ENCODE data around the gene GJC1. TPM values are rescaled to one million over a fixed set of nuclear protein-coding genes. Genes with fewer than 3 reads are reported as not detected.
"Not testable (repeated sequence)": the region's sequence is repeated elsewhere in the genome, so short reads cannot be mapped to it uniquely, and the experiment has no call there.

The GJC1 gene
- total and polyA plus RNA-seq, 2 donors (not counting 3 experiments of a cell fraction or from before 2014, with no cell fraction given): 13.8 to 39.7 TPM

DNA sequence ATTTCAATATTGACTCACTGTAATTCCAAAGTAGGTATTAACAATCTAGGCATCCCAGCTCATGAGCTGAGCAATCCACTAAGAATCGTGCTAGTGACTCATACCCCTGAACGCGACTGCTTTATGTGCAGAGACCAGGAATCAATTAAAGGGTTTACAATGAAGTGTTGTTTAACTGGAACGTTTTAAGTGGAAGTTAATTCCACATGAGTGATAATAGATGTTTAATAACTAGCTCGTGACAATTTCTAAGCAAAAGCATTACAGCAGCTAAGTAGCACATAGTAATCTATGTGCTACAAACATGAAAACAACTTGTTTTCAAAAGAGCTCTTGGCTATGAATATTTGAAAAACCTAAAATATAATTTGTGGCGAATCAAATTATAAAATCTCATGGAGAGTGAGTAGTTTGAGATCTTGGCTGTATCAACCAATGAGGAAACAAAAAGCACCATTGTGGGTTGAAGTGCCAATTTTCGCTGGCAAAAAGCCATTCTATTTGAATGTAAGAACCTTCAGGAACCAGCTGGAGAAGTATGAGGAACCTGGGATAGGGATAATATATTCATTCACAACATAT is 9.4 kb downstream of the GJC1 start:
- H2AFZ ChIP-seq (ENCODE audit: low read depth, low read length): no peak overlapping the region
- H3K36me3 ChIP-seq (ENCODE audit: control insufficient read depth in 2 of 2, extremely low read depth in 1 of 2, insufficient read depth in 2 of 2, low read length in 2 of 2): no peaks in the 10 kb centered on the region
- peak overlapping the region in 1 of 3 experiments; percentile 21 for H3K4me3 ChIP-seq (replicated peaks in 1 of 3; ENCODE audit: insufficient read depth in 1 of 3, low read depth in 1 of 3, low read length in 3 of 3)
- DNase-seq (ENCODE audit: low read depth, low spot score) (peak; percentile 80), FAIRE-seq (peak; percentile 49)
- H3K9me1 ChIP-seq (replicated peaks; ENCODE audit: control insufficient read depth, extremely low read depth, insufficient read depth, low read length): no peaks in the 10 kb centered on the region
- dilution Hi-C loops (cut with MboI; ENCODE audit: extremely low pct_ligation_motif_present, low sequenced_read_pairs): no loop called here
- H3K27me3 ChIP-seq (ENCODE audit: control insufficient read depth in 2 of 2, insufficient read depth in 2 of 2, low read length in 2 of 2): no peaks in the 10 kb centered on the region
- no peak overlapping the region for H3K9ac ChIP-seq (replicated peaks; ENCODE audit: extremely low read depth, insufficient read depth, low read length)
- no peaks in the 10 kb centered on the region for H4K20me1 ChIP-seq (replicated peaks; ENCODE audit: control insufficient read depth, extremely low read depth, insufficient read depth, low read length)
- peak overlapping the region; percentile 57 for H3K27ac ChIP-seq (ENCODE audit: insufficient read depth, low read depth, low read length)
- TF ChIP-seq MAX (IDR thresholded peaks at IDR 0.05; ENCODE audit: insufficient read depth, insufficient read length) (no peak), MYC (IDR thresholded peaks at IDR 0.05; ENCODE audit: low read depth, low read length) (no peak), GATA2 (IDR thresholded peaks at IDR 0.05; ENCODE audit: insufficient read depth, insufficient read length, low read depth, low read length) (no peak), EZH2 (IDR thresholded peaks at IDR 0.05; ENCODE audit: borderline replicate concordance, low read depth, low read length, severe bottlenecking) (no peak), JUN (IDR thresholded peaks at IDR 0.05; ENCODE audit: borderline replicate concordance, insufficient read depth, insufficient read length, low read depth) (peak; percentile 75), POLR2A (IDR thresholded peaks at IDR 0.05; ENCODE audit: low read depth, low read length) (no peak), POLR2AphosphoS5 (IDR thresholded peaks at IDR 0.05; ENCODE audit: insufficient read depth, low read depth, low read length) (no peak), FOS (IDR thresholded peaks at IDR 0.05; ENCODE audit: borderline replicate concordance, insufficient read depth, low read length) (peak; percentile 86)
- TF ChIP-seq, protein P1, sequence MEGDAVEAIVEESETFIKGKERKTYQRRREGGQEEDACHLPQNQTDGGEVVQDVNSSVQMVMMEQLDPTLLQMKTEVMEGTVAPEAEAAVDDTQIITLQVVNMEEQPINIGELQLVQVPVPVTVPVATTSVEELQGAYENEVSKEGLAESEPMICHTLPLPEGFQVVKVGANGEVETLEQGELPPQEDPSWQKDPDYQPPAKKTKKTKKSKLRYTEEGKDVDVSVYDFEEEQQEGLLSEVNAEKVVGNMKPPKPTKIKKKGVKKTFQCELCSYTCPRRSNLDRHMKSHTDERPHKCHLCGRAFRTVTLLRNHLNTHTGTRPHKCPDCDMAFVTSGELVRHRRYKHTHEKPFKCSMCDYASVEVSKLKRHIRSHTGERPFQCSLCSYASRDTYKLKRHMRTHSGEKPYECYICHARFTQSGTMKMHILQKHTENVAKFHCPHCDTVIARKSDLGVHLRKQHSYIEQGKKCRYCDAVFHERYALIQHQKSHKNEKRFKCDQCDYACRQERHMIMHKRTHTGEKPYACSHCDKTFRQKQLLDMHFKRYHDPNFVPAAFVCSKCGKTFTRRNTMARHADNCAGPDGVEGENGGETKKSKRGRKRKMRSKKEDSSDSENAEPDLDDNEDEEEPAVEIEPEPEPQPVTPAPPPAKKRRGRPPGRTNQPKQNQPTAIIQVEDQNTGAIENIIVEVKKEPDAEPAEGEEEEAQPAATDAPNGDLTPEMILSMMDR (IDR thresholded peaks at IDR 0.05; ENCODE audit: extremely low read depth in 1 of 2, insufficient read depth in 1 of 2, low read depth in 1 of 2, low read length in 2 of 2): no peak
- H3K79me2 ChIP-seq (ENCODE audit: control insufficient read depth, insufficient read depth, low read length): peaks cover 63% of the 10 kb centered on the region
- POLR2A ChIA-PET: interaction anchor here (0.6 kb wide), 3 partner anchors 16 to 26 kb away, joined by 3 to 5 read pairs (median 4); no protein-coding TSS in a partner anchor
- H3K4me2 ChIP-seq (ENCODE audit: insufficient read depth, low read length): peak overlapping the region; percentile 75
- intact Hi-C loops (cut with micrococcal nuclease): loop anchor here (1.0 kb wide), 1 partner anchor 9 kb away; no protein-coding TSS in a partner anchor
- CTCF ChIA-PET: interaction anchor here (0.9 to 4.7 kb wide), 9 partner anchors 8 to 72 kb away, joined by 3 to 36 read pairs (median 3); no protein-coding TSS in a partner anchor
- no peaks in the 10 kb centered on the region for H3K9me3 ChIP-seq (replicated peaks; ENCODE audit: control insufficient read depth, insufficient read depth, low read length)
- peaks cover 17% of the 10 kb centered on the region for H3K4me1 ChIP-seq (ENCODE audit: control insufficient read depth, extremely low read depth, insufficient read depth, low read length)
- no TSS peak for BruUV-seq (replicated peaks)

GRCh38 chr17:44818508-44818907 is 11.6 kb downstream of the GJC1 start:
- dilution Hi-C loops (cut with MboI; ENCODE audit: extremely low pct_ligation_motif_present, low sequenced_read_pairs); H3K27me3 ChIP-seq (ENCODE audit: control insufficient read depth in 2 of 2, insufficient read depth in 2 of 2, low read length in 2 of 2); POLR2A ChIA-PET; H3K9me3 ChIP-seq (replicated peaks; ENCODE audit: control insufficient read depth, insufficient read depth, low read length); H3K9ac ChIP-seq (replicated peaks; ENCODE audit: extremely low read depth, insufficient read depth, low read length); H2AFZ ChIP-seq (ENCODE audit: low read depth, low read length); H3K4me2 ChIP-seq (ENCODE audit: insufficient read depth, low read length); H3K27ac ChIP-seq (ENCODE audit: insufficient read depth, low read depth, low read length); H3K4me3 ChIP-seq (replicated peaks in 1 of 3; ENCODE audit: insufficient read depth in 1 of 3, low read depth in 1 of 3, low read length in 3 of 3); BruUV-seq (replicated peaks); H3K9me1 ChIP-seq (replicated peaks; ENCODE audit: control insufficient read depth, extremely low read depth, insufficient read depth, low read length); H3K36me3 ChIP-seq (ENCODE audit: control insufficient read depth in 2 of 2, extremely low read depth in 1 of 2, insufficient read depth in 2 of 2, low read length in 2 of 2); FAIRE-seq; intact Hi-C loops (cut with micrococcal nuclease); DNase-seq (ENCODE audit: low read depth, low spot score); H4K20me1 ChIP-seq (replicated peaks; ENCODE audit: control insufficient read depth, extremely low read depth, insufficient read depth, low read length): not testable (repeated sequence)
- CTCF ChIA-PET: interaction anchor here (1.1 kb wide), 1 partner anchor 39 kb away, joined by 5 read pairs; no protein-coding TSS in a partner anchor
- Histone ChIP-seq H3K4me1 (ENCODE audit: control insufficient read depth, extremely low read depth, insufficient read depth, low read length) (peaks cover 17% of the 10 kb centered on the region), H3K79me2 (ENCODE audit: control insufficient read depth, insufficient read depth, low read length) (peaks cover 56% of the 10 kb centered on the region)
